B cell (primary cell): ENCODE results near the gene YOD1. TPM values are rescaled to one million over a fixed set of nuclear protein-coding genes. Genes with fewer than 3 reads are reported as not detected.

Experiments
- ATAC-seq: fragments of 200-7000 bp; cut with Tn5 transposase; one replicate; pipeline ENCODE4 v1.10.0; 2021; ENCODE audit warnings: low read depth, mild to moderate bottlenecking, moderate number of reproducible peaks, moderate library complexity
- CTCF ChIA-PET: fragments of 350-600 bp; sonication (Branson Sonifier 250); formaldehyde crosslinking; loops from one replicate; lab custom pipeline; 2021; ENCODE audit warnings: antibody characterized with exemption, inconsistent platforms; lab: Charles Lee
- POLR2A ChIA-PET: fragments of 350-600 bp; sonication (Branson Sonifier 250); formaldehyde crosslinking; loops from one replicate; lab custom pipeline; 2021; ENCODE audit warnings: antibody characterized with exemption; lab: Charles Lee
- DNase-seq: peaks from one replicate; pipeline ENCODE4 v3.0.0; 2013
- H2AFZ ChIP-seq: 2 replicates; pipeline ENCODE4 v1.6.1; 2012; ENCODE audit warnings: mild to moderate bottlenecking, low read depth, low read length; ENCODE audit not compliant: insufficient read depth, poor library complexity, severe bottlenecking
- H3K27ac ChIP-seq, 2 donors: 1 replicate in 1 of 2; 2 replicates in 1 of 2; pipeline ENCODE4 v1.5.1; 2012 to 2013; ENCODE audit warnings: low read length in 2 of 2, mild to moderate bottlenecking in 2 of 2, moderate library complexity in 1 of 2
- H3K27me3 ChIP-seq, 4 experiments: fragments of 200-600 bp in 1 of 4; sonication (generic) in 1 of 4; replicated peaks in 1 of 4; 1 replicate in 2 of 4; 2 replicates in 2 of 4; pipeline versions ENCODE4 v1.6.1 to v1.7.0; 2013 to 2016; ENCODE audit warnings: low read length in 3 of 4, mild to moderate bottlenecking in 2 of 4, mixed read lengths in 1 of 4, moderate library complexity in 1 of 4; ENCODE audit not compliant: insufficient read depth in 4 of 4, control insufficient read depth in 3 of 4; ENCODE audit errors: control extremely low read depth in 1 of 4
- H3K36me3 ChIP-seq, 2 experiments: replicated peaks in 1 of 2; 1 replicate in 1 of 2; 2 replicates in 1 of 2; pipeline versions ENCODE4 v1.6.1 to v1.7.1; 2013; ENCODE audit warnings: low read length in 1 of 2; ENCODE audit not compliant: insufficient read depth in 2 of 2, control insufficient read depth in 1 of 2; ENCODE audit errors: control extremely low read depth in 1 of 2, extremely low read depth in 1 of 2
- H3K4me1 ChIP-seq, 2 donors: fragments of 200-600 bp in 1 of 2; sonication (generic) in 1 of 2; 1 replicate in 1 of 2; 2 replicates in 1 of 2; pipeline versions ENCODE4 v1.5.1 to v1.6.1; 2013 to 2017; ENCODE audit warnings: low read length in 2 of 2; ENCODE audit not compliant: control insufficient read depth in 2 of 2, insufficient read depth in 2 of 2
- H3K4me2 ChIP-seq: replicated peaks from 2 replicates; pipeline ENCODE3; 2012; ENCODE audit warnings: mild to moderate bottlenecking, low read depth, low read length; ENCODE audit not compliant: poor library complexity, severe bottlenecking
- H3K4me3 ChIP-seq, 5 experiments: fragments of 200-600 bp in 1 of 5; sonication (generic) in 1 of 5; 1 replicate in 3 of 5; 2 replicates in 2 of 5; pipeline versions ENCODE4 v1.5.1 to v1.7.0; 2011 to 2016; ENCODE audit warnings: low read length in 4 of 5, mild to moderate bottlenecking in 4 of 5, low read depth in 2 of 5, control low read depth in 1 of 5, moderate library complexity in 1 of 5; ENCODE audit not compliant: insufficient read depth in 1 of 5; ENCODE audit errors: control extremely low read depth in 1 of 5, extremely low read depth in 1 of 5
- H3K79me2 ChIP-seq: fragments of 200-600 bp; sonication (generic); one replicate; pipeline ENCODE4 v1.6.0; 2016; ENCODE audit warnings: low read length; ENCODE audit not compliant: control insufficient read depth, insufficient read depth
- H3K9ac ChIP-seq: fragments of 200-600 bp; sonication (generic); 2 replicates; pipeline ENCODE4 v1.6.1; 2017; ENCODE audit warnings: mild to moderate bottlenecking, low read length, moderate library complexity
- H3K9me3 ChIP-seq, 3 donors: one replicate each; pipeline versions ENCODE4 v1.6.1 to v1.7.1; 2013; ENCODE audit warnings: low read length in 2 of 3; ENCODE audit not compliant: control insufficient read depth in 2 of 3, insufficient read depth in 1 of 3; ENCODE audit errors: control extremely low read depth in 1 of 3
- H4K20me1 ChIP-seq: 2 replicates; pipeline ENCODE4 v1.6.0; 2012; ENCODE audit warnings: mild to moderate bottlenecking, low read length; ENCODE audit not compliant: insufficient read depth, control insufficient read depth, poor library complexity, severe bottlenecking
- H3K27ac Mint-ChIP-seq: one replicate; pipeline ENCODE4 v1.8.0; 2021; ENCODE audit warnings: mixed read lengths
- H3K27me3 Mint-ChIP-seq: one replicate; pipeline ENCODE4 v1.8.0; 2021; ENCODE audit warnings: mixed read lengths
- H3K4me1 Mint-ChIP-seq: one replicate; pipeline ENCODE4 v1.8.0; 2021; ENCODE audit warnings: mixed read lengths
- H3K4me3 Mint-ChIP-seq: one replicate; pipeline ENCODE4 v1.8.0; 2021; ENCODE audit warnings: mixed read lengths
- H3K9me3 Mint-ChIP-seq: one replicate; pipeline ENCODE4 v1.8.0; 2022; ENCODE audit warnings: mixed read lengths; ENCODE audit not compliant: insufficient read depth
- CTCF ChIP-seq: fragments of 200-600 bp; IDR thresholded peaks from one replicate; pipeline ENCODE4 v1.8.0; 2022; ENCODE audit warnings: antibody characterized with exemption, mild to moderate bottlenecking
- EZH2 ChIP-seq: IDR thresholded peaks from 2 replicates; pipeline ENCODE4 v1.6.1; 2012; ENCODE audit warnings: borderline replicate concordance, low read depth, mild to moderate bottlenecking, moderate library complexity, low read length; ENCODE audit not compliant: insufficient read depth, poor library complexity, severe bottlenecking
- WGBS: methylation state at CpG from one replicate; pipeline ENCODE4 v1.1.5; 2013; ENCODE audit warnings: missing lambda C conversion rate; ENCODE audit not compliant: insufficient coverage; 5-methylcytosine and 5-hydroxymethylcytosine counted together
- intact Hi-C: fragments of 100-400 bp; cut with micrococcal nuclease; formaldehyde crosslinking; loops from one replicate; pipeline ENCODE4 v1.10.0; 2022
- polyA plus RNA-seq: library from polyadenylated mRNA; depleted of rRNA; stranded (reverse); fragments of >200 nt; gene quantifications from 2 replicates; pipeline ENCODE4 v1.2.3, GENCODE V29; 2012
- total RNA-seq, 2 donors: library from RNA; stranded (reverse); fragments of 120-200 nt in 1 of 2; gene quantifications; 1 replicate in 1 of 2; 2 replicates in 1 of 2; pipeline versions ENCODE4 v1.2.3 to v1.2.4, GENCODE V29; 2013 to 2022

YOD1 gene
- total and polyA plus RNA-seq, 2 donors (not counting 1 experiment from before 2014, with no cell fraction given): 2.3 to 9.4 TPM

- Histone ChIP-seq H3K4me1 (peaks cover 3 to 4% of the 10 kb centered on the region in 2 donors), H3K36me3 (no peaks in the 10 kb centered on the region), H3K4me2 (no peak overlapping the region), H2AFZ (no peak overlapping the region), H3K27ac (no peak overlapping the region), H3K79me2 (no peaks in the 10 kb centered on the region), H3K9ac (no peak overlapping the region), H3K4me3 (no peak overlapping the region), H4K20me1 (no peaks in the 10 kb centered on the region), H3K9me3 (no peaks in the 10 kb centered on the region), H3K27me3 (peaks cover 0 to 9% (median 2%) of the 10 kb centered on the region in 4 experiments)
- H3K27ac Mint-ChIP-seq: no peak overlapping the region
- H3K4me3 Mint-ChIP-seq: no peak overlapping the region
- intact Hi-C loops: loop anchor here (5.0 kb wide), 1 partner anchor 70 kb away; no protein-coding TSS in a partner anchor
- no peaks in the 10 kb centered on the region for H3K9me3 Mint-ChIP-seq
- CTCF ChIA-PET: interaction anchor here (0.9 to 4.5 kb wide), 7 partner anchors 9 to 376 kb away, joined by 3 to 26 read pairs (median 4); partner anchors contain the start of gene PFKFB2
- ATAC-seq: no peak
- H3K27me3 Mint-ChIP-seq: peaks cover 26% of the 10 kb centered on the region
- POLR2A ChIA-PET: no interaction called here
- DNase-seq: no peak
- peaks cover 2% of the 10 kb centered on the region for H3K4me1 Mint-ChIP-seq
- TF ChIP-seq EZH2: no peak
- TF ChIP-seq CTCF: no peak
- WGBS: 100% methylated on average over 2 of the region's 3 CpGs
These were observed 44.1 kb downstream of the YOD1 start for GRCh38 chr1:207006914-207007313.

- no peaks in the 10 kb centered on the region for H3K9me3 Mint-ChIP-seq
- H3K4me2 ChIP-seq: no peak overlapping the region
- no peak overlapping the region for H3K4me3 Mint-ChIP-seq
- TF ChIP-seq CTCF (no peak), EZH2 (no peak)
- POLR2A ChIA-PET: no interaction called here
- no peaks in the 10 kb centered on the region for H3K79me2 ChIP-seq
- no peak for ATAC-seq
- H4K20me1 ChIP-seq: no peaks in the 10 kb centered on the region
- intact Hi-C loops: loop anchor here (5.0 kb wide), 1 partner anchor 71 kb away; no protein-coding TSS in a partner anchor
- no peak overlapping the region for H3K27ac ChIP-seq
- no peaks in the 10 kb centered on the region for H3K9me3 ChIP-seq
- DNase-seq: no peak
- peaks cover 0 to 9% (median 2%) of the 10 kb centered on the region in 4 experiments for H3K27me3 ChIP-seq
- H3K4me1 Mint-ChIP-seq: peaks cover 2% of the 10 kb centered on the region
- H2AFZ ChIP-seq: no peak overlapping the region
- H3K4me3 ChIP-seq: no peak overlapping the region
- H3K27ac Mint-ChIP-seq: no peak overlapping the region
- no peaks in the 10 kb centered on the region for H3K36me3 ChIP-seq
- peaks cover 3 to 4% of the 10 kb centered on the region in 2 donors for H3K4me1 ChIP-seq
- H3K27me3 Mint-ChIP-seq: peaks cover 21% of the 10 kb centered on the region
- WGBS: 93% methylated on average over 2 of the region's 3 CpGs
- H3K9ac ChIP-seq: no peak overlapping the region
- CTCF ChIA-PET: interaction anchor here (0.9 to 5.1 kb wide), 15 partner anchors 7 to 375 kb away, joined by 3 to 26 read pairs (median 4); partner anchors contain the start of gene PFKFB2
These were observed 44.9 kb downstream of the YOD1 start for GRCh38 chr1:207006083-207006482.
